GM21447 (cell line): ENCODE measurements around the gene ANO10.
A peak's percentile ranks its signal among the peaks of the same experiment; 100 is the strongest.
"Not testable (repeated sequence)": the region's sequence is repeated elsewhere in the genome, so short reads cannot be mapped to it uniquely, and the experiment has no call there.

Experiments used
- ATAC-seq: cut with Tn5 transposase; IDR thresholded peaks from one replicate; pipeline ENCODE4 v1.9.1; 2021; ENCODE audit not compliant: unreplicated experiment

The ANO10 gene

GRCh38 chr3:43621656-43622432, at the start of gene ANO10:
Gene ANO10 (minus strand): TSS chr3:43622011. CDS start chr3:43605852, 16,159 bp downstream.
- ATAC-seq, result peak; percentile 97

- no peak for ATAC-seq
These were observed 49.1 kb upstream of the ANO10 start for GRCh38 chr3:43670635-43671522.

GRCh38 chr3:43665011-43665410, 43.2 kb upstream of the ANO10 start:
- not testable (repeated sequence) for ATAC-seq

GRCh38 chr3:43661376-43661775, 39.6 kb upstream of the ANO10 start:
- not testable (repeated sequence) for ATAC-seq

GRCh38 chr3:43659250-43659880, 37.6 kb upstream of the ANO10 start:
- ATAC-seq, result no peak

- ATAC-seq, result not testable (repeated sequence)
These were observed 34.6 kb upstream of the ANO10 start for GRCh38 chr3:43656390-43656789.

GRCh38 chr3:43650345-43650744, 28.5 kb upstream of the ANO10 start:
- no peak for ATAC-seq

- ATAC-seq, result no peak
These were observed 27.7 kb upstream of the ANO10 start for GRCh38 chr3:43649365-43649968.

GRCh38 chr3:43648957-43649356, 27.1 kb upstream of the ANO10 start:
- ATAC-seq, result no peak

GRCh38 chr3:43647331-43648166, 25.7 kb upstream of the ANO10 start:
- no peak for ATAC-seq

- ATAC-seq, result no peak
These were observed 22.6 kb upstream of the ANO10 start for GRCh38 chr3:43644443-43644842.

- no peak for ATAC-seq
These were observed 19.7 kb upstream of the ANO10 start for GRCh38 chr3:43641306-43642114.

GRCh38 chr3:43640681-43641080, 18.9 kb upstream of the ANO10 start:
- no peak for ATAC-seq

GRCh38 chr3:43638594-43639447, 17.0 kb upstream of the ANO10 start:
- peak; percentile 67 for ATAC-seq

- no peak for ATAC-seq
These were observed 15.9 kb upstream of the ANO10 start for GRCh38 chr3:43637702-43638101.

GRCh38 chr3:43632986-43633385, 11.2 kb upstream of the ANO10 start:
- ATAC-seq, result no peak

- ATAC-seq, result no peak
These were observed 10.5 kb upstream of the ANO10 start for GRCh38 chr3:43632269-43632733.

- ATAC-seq, result no peak
These were observed 7.9 kb upstream of the ANO10 start for GRCh38 chr3:43629741-43630140.
